DOHH2 (cell line): ENCODE data around the gene SBK1.

Source experiments
- H3F3A ChIP-seq: fragments of 200-600 bp; sonication (generic), shearing (Covaris generic); 2 replicates; pipeline ENCODE4 v1.6.0; 2016; ENCODE audit warnings: antibody characterized with exemption, mild to moderate bottlenecking; ENCODE audit not compliant: control insufficient read depth, insufficient read depth
- H3K27ac ChIP-seq: fragments of 200-600 bp; sonication (generic); 2 replicates; pipeline ENCODE4 v1.5.1; 2014; ENCODE audit warnings: low read depth, mild to moderate bottlenecking, low read length, moderate library complexity
- H3K27me3 ChIP-seq: fragments of 200-600 bp; sonication (generic); 2 replicates; pipeline ENCODE4 v1.6.1; 2014; ENCODE audit warnings: mild to moderate bottlenecking, low read length, mixed read lengths; ENCODE audit not compliant: control insufficient read depth
- H3K36me3 ChIP-seq: fragments of 200-600 bp; sonication (generic); 2 replicates; pipeline ENCODE4 v1.6.1; 2014; ENCODE audit warnings: mild to moderate bottlenecking, low read length, moderate library complexity, mixed read lengths; ENCODE audit not compliant: control insufficient read depth
- H3K4me1 ChIP-seq: fragments of 200-600 bp; sonication (generic); 2 replicates; pipeline ENCODE4 v1.6.1; 2014; ENCODE audit warnings: mild to moderate bottlenecking, low read length, mixed read lengths; ENCODE audit not compliant: control insufficient read depth
- H3K4me2 ChIP-seq: fragments of 200-600 bp; sonication (generic); 2 replicates; pipeline ENCODE4 v1.6.0; 2014; ENCODE audit warnings: mild to moderate bottlenecking, low read length, moderate library complexity
- H3K4me3 ChIP-seq: fragments of 200-600 bp; sonication (generic); 2 replicates; pipeline ENCODE4 v1.5.1; 2014; ENCODE audit warnings: mild to moderate bottlenecking, low read length, mixed read lengths
- H3K79me2 ChIP-seq: fragments of 200-600 bp; sonication (generic); 2 replicates; pipeline ENCODE4 v1.6.1; 2014; ENCODE audit warnings: mild to moderate bottlenecking, low read length, mixed read lengths; ENCODE audit not compliant: control insufficient read depth
- H3K9me2 ChIP-seq: fragments of 200-600 bp; sonication (generic); replicated peaks from 2 replicates; pipeline ENCODE4 v1.6.1; 2014; ENCODE audit warnings: mild to moderate bottlenecking, low read length, mixed read lengths; ENCODE audit not compliant: control insufficient read depth
- H3K9me3 ChIP-seq: fragments of 200-600 bp; sonication (generic); 2 replicates; pipeline ENCODE4 v1.6.1; 2014; ENCODE audit warnings: antibody characterized with exemption, low read length, mixed read lengths; ENCODE audit not compliant: control insufficient read depth, insufficient read depth
- H4K20me1 ChIP-seq: fragments of 200-600 bp; sonication (generic); 2 replicates; pipeline ENCODE4 v1.6.0; 2014; ENCODE audit warnings: low read depth, mild to moderate bottlenecking, antibody characterized with exemption, low read length, moderate library complexity; ENCODE audit not compliant: control insufficient read depth, insufficient read depth
- EZH2phosphoT487 ChIP-seq: fragments of 200-600 bp; sonication (generic); IDR thresholded peaks from 2 replicates; pipeline ENCODE4 v1.6.1; 2017; ENCODE audit warnings: borderline replicate concordance, mild to moderate bottlenecking, antibody characterized with exemption, low read length, moderate library complexity, mixed read lengths
- TF ChIP-seq, protein P1 (sequence below): fragments of 200-600 bp; sonication (generic); IDR thresholded peaks from one replicate; pipeline ENCODE4 v1.5.1; 2014; ENCODE audit warnings: antibody characterized with exemption, mild to moderate bottlenecking, low read depth, low read length; ENCODE audit not compliant: poor library complexity, severe bottlenecking

The SBK1 gene

DNA sequence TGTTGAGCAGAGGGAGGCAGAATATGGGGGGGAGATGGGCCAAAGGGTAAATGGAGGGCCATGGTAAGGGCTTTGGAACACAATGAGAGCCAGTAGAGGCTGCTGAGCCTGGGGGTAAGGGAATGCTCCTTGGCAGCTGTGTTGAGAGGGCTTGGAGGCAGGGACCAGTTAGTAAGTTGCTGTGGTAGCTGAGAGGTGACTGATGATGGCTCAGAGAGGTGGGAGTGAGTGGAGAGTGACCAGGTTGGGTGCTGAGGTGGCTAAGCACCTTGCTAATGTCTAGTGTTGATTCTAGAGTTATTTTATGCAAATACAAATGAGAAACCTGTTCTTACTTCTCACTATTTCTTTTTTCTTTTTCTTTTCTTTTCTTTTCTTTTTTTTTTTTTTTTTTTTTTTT, 10.8 kb downstream of the SBK1 start:
- no peak overlapping the region for H3K4me2 ChIP-seq
- TF ChIP-seq, protein P1, sequence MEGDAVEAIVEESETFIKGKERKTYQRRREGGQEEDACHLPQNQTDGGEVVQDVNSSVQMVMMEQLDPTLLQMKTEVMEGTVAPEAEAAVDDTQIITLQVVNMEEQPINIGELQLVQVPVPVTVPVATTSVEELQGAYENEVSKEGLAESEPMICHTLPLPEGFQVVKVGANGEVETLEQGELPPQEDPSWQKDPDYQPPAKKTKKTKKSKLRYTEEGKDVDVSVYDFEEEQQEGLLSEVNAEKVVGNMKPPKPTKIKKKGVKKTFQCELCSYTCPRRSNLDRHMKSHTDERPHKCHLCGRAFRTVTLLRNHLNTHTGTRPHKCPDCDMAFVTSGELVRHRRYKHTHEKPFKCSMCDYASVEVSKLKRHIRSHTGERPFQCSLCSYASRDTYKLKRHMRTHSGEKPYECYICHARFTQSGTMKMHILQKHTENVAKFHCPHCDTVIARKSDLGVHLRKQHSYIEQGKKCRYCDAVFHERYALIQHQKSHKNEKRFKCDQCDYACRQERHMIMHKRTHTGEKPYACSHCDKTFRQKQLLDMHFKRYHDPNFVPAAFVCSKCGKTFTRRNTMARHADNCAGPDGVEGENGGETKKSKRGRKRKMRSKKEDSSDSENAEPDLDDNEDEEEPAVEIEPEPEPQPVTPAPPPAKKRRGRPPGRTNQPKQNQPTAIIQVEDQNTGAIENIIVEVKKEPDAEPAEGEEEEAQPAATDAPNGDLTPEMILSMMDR, result no peak
- TF ChIP-seq EZH2phosphoT487, result no peak
- no peaks in the 10 kb centered on the region for H3K9me3 ChIP-seq
- no peaks in the 10 kb centered on the region for H4K20me1 ChIP-seq
- no peaks in the 10 kb centered on the region for H3K36me3 ChIP-seq
- H3F3A ChIP-seq, result no peaks in the 10 kb centered on the region
- no peaks in the 10 kb centered on the region for H3K79me2 ChIP-seq
- H3K4me3 ChIP-seq, result no peak overlapping the region
- H3K9me2 ChIP-seq, result no peaks in the 10 kb centered on the region
- H3K27me3 ChIP-seq, result peaks cover 11% of the 10 kb centered on the region
- H3K4me1 ChIP-seq, result no peaks in the 10 kb centered on the region
- no peak overlapping the region for H3K27ac ChIP-seq

DNA sequence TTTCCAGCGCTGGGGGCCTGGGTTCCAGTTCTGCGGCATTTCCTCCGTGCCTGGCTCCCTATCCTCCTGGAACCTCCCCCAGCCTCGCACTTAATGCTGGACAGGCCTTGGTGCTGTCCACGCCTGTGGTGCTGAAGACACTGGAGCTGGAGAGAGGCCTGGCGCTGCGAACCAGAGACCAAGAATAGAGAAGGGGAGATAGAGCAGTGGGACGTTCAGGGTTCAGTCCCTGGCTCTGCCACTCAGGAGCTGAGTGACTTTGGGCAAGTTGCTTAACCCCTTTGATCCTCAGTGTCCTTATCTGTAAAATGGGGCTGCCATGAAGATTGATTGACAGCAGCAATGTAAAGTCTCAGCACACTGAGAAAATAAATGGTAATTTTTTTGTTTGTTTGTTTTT, 11.9 kb downstream of the SBK1 start:
- no peaks in the 10 kb centered on the region for H3K4me1 ChIP-seq
- peaks cover 13% of the 10 kb centered on the region for H3K27me3 ChIP-seq
- no peak for TF ChIP-seq EZH2phosphoT487
- TF ChIP-seq, protein P1, result no peak

DNA sequence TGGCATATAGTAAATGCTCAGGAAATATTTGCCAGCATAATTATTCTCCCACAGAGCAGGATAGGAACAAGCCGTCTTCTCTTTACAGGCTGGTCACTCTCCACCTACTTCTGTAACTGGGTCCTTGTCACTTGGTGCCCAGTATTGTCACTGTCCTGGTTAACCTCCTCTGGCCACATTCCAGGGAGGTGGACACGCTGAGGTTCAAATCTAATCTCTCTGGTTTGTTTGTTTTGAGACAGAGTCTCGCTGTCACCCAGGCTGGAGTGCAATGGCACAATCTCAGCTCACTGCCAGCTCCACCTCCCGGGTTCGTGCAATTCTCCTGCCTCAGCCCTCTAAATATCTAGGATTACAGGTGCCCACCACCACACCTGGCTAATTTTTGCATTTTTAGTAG, 15.6 kb downstream of the SBK1 start:
- no peaks in the 10 kb centered on the region for H3K36me3 ChIP-seq
- 0 out of 2 replicates have a peak, but pooled peaks cover 3% of the 10 kb centered on the region for H3K27me3 ChIP-seq
- H4K20me1 ChIP-seq, result no peaks in the 10 kb centered on the region
- H3K27ac ChIP-seq, result no peak overlapping the region
- H3K79me2 ChIP-seq, result no peaks in the 10 kb centered on the region
- no peaks in the 10 kb centered on the region for H3K9me2 ChIP-seq
- no peak overlapping the region for H3K4me3 ChIP-seq
- no peaks in the 10 kb centered on the region for H3F3A ChIP-seq
- H3K4me1 ChIP-seq, result no peaks in the 10 kb centered on the region
- no peak for TF ChIP-seq EZH2phosphoT487
- TF ChIP-seq, protein P1, result no peak
- H3K9me3 ChIP-seq, result no peaks in the 10 kb centered on the region
- no peak overlapping the region for H3K4me2 ChIP-seq

More for the DNA sequence above, 11.9 kb downstream of the SBK1 start:
- Histone ChIP-seq H3K36me3 (no peaks in the 10 kb centered on the region), H3K79me2 (no peaks in the 10 kb centered on the region), H3K9me2 (no peaks in the 10 kb centered on the region), H3K27ac (no peak overlapping the region), H3K9me3 (no peaks in the 10 kb centered on the region), H4K20me1 (no peaks in the 10 kb centered on the region), H3F3A (no peaks in the 10 kb centered on the region), H3K4me3 (no peak overlapping the region), H3K4me2 (no peak overlapping the region)
